ENCODE data around the gene ZFHX3. TPM values are rescaled to one million over a fixed set of nuclear protein-coding genes. Genes with fewer than 3 reads are reported as not detected.

ZFHX3 gene
- total RNA-seq, 6 experiments from 2014 or later, result 7.1 to 9.4 (median 7.7) TPM

GRCh38 chr16:72946063-72946462 lies 101.9 kb downstream of the ZFHX3 start:
- DNase-seq, result peak in 2 of 3 donors; percentile 66 to 78

DNA sequence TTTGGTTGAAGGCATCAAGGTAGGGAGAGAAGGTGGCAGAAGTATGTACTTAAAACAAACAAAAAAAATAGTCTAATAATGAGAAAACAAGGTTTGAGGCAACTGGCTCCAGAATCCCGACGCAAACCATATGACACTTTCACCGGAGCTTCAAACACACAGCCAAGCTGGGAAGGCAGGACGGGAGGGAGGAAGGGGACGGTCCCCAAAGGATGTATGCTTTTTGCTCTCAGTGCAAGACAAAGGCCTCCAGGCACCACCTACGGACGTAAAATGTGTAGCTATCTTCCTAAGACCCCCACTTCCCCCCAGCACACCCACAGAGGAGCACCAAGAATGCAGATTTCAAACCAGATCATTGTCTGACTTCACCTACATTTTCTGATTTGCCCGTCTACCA lies 102.3 kb downstream of the ZFHX3 start:
- Histone ChIP-seq H3K9me3 (no peaks in the 10 kb centered on the region), H3K27me3 (no peaks in the 10 kb centered on the region), H3K4me1 (peaks cover 0 to 35% (median 15%) of the 10 kb centered on the region in 4 donors), H3K36me3 (peaks cover 0 to 7% (median 0%) of the 10 kb centered on the region in 4 donors), H3K27ac (peak overlapping the region; percentile 47 to 96 (median 91)), H3K4me3 (no peak overlapping the region)
- ATAC-seq (no peak), DNase-seq (peak in 1 of 3 donors; percentile 14)
- no peak for TF ChIP-seq POLR2A (IDR thresholded peaks at IDR 0.05)
- TF ChIP-seq, protein P1, sequence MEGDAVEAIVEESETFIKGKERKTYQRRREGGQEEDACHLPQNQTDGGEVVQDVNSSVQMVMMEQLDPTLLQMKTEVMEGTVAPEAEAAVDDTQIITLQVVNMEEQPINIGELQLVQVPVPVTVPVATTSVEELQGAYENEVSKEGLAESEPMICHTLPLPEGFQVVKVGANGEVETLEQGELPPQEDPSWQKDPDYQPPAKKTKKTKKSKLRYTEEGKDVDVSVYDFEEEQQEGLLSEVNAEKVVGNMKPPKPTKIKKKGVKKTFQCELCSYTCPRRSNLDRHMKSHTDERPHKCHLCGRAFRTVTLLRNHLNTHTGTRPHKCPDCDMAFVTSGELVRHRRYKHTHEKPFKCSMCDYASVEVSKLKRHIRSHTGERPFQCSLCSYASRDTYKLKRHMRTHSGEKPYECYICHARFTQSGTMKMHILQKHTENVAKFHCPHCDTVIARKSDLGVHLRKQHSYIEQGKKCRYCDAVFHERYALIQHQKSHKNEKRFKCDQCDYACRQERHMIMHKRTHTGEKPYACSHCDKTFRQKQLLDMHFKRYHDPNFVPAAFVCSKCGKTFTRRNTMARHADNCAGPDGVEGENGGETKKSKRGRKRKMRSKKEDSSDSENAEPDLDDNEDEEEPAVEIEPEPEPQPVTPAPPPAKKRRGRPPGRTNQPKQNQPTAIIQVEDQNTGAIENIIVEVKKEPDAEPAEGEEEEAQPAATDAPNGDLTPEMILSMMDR (IDR thresholded peaks at IDR 0.05), result no peak
- intact Hi-C loops (cut with DNase I), result no loop called here
- 92% methylated on average over 8 of the region's 8 CpGs for WGBS (ENCODE audit: insufficient coverage, low coverage, low lambda C conversion rate, missing lambda C conversion rate)

More at GRCh38 chr16:72946063-72946462, 101.9 kb downstream of the ZFHX3 start:
- Histone ChIP-seq H3K27me3 (no peaks in the 10 kb centered on the region), H3K9me3 (no peaks in the 10 kb centered on the region), H3K4me1 (peaks cover 0 to 35% (median 15%) of the 10 kb centered on the region in 4 donors), H3K36me3 (peaks cover 0 to 8% (median 0%) of the 10 kb centered on the region in 4 donors), H3K4me3 (no peak overlapping the region), H3K27ac (peak overlapping the region; percentile 47 to 96 (median 91))
- ATAC-seq, result peak; percentile 6 to 60 (median 50)
- WGBS (ENCODE audit: insufficient coverage, low coverage, low lambda C conversion rate, missing lambda C conversion rate), result 35% methylated on average over 2 of the region's 3 CpGs
- intact Hi-C loops (cut with DNase I), result no loop called here
- TF ChIP-seq POLR2A (IDR thresholded peaks at IDR 0.05), result no peak
- TF ChIP-seq, protein P1 (IDR thresholded peaks at IDR 0.05), result no peak

- Histone ChIP-seq H3K4me3 (no peak overlapping the region), H3K9me3 (no peaks in the 10 kb centered on the region), H3K4me1 (peaks cover 0 to 35% (median 15%) of the 10 kb centered on the region in 4 donors), H3K27ac (no peak overlapping the region), H3K27me3 (no peaks in the 10 kb centered on the region), H3K36me3 (peaks cover 0 to under 1% (median 0%) of the 10 kb centered on the region in 4 donors)
- ATAC-seq (no peak), DNase-seq (no peak)
- WGBS (ENCODE audit: insufficient coverage, low coverage, low lambda C conversion rate, missing lambda C conversion rate), result 85% methylated on average over 3 of the region's 7 CpGs
- TF ChIP-seq, protein P1 (IDR thresholded peaks at IDR 0.05), result no peak
- no peak for TF ChIP-seq POLR2A (IDR thresholded peaks at IDR 0.05)
- intact Hi-C loops (cut with DNase I), result no loop called here
Measured at GRCh38 chr16:72944757-72945485, 103.0 kb downstream of the ZFHX3 start.

DNA sequence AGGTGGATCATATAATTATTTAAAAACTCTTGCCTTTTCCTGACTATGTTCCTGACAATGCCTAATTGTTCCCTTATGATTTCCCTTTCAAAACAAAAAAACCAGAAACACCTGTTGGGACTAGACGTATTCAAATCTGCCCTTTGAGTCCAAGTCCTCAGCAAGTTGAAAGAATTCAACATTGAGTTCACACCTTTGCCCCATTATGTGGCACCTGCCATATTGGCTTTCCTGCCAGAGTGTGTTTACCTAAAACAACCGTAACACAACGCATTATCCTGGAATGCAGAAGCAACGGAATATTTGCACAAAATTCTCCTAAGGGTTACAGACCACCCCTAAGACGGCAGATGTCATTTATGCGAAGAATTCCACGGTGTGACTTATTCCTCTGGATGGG lies 105.9 kb downstream of the ZFHX3 start:
- WGBS (ENCODE audit: insufficient coverage, low coverage, low lambda C conversion rate, missing lambda C conversion rate), result 72% methylated on average over 7 of the region's 7 CpGs
- no peaks in the 10 kb centered on the region for H3K9me3 ChIP-seq
- H3K4me3 ChIP-seq, result no peak overlapping the region
- H3K27ac ChIP-seq, result no peak overlapping the region
- peaks cover 0 to 25% (median 9%) of the 10 kb centered on the region in 4 donors for H3K4me1 ChIP-seq
- H3K36me3 ChIP-seq, result no peaks in the 10 kb centered on the region
- H3K27me3 ChIP-seq, result no peaks in the 10 kb centered on the region
- intact Hi-C loops (cut with DNase I), result no loop called here
- no peak for DNase-seq
- no peak for ATAC-seq
- TF ChIP-seq, protein P1 (IDR thresholded peaks at IDR 0.05), result no peak
- TF ChIP-seq POLR2A (IDR thresholded peaks at IDR 0.05), result no peak

Measured in right lobe of liver (tissue), 6 donors.